HG03575 (cell line): ENCODE measurements around the gene KCNK13.
"Not testable (repeated sequence)": the region's sequence is repeated elsewhere in the genome, so short reads cannot be mapped to it uniquely, and the experiment has no call there.

Experiments used
- ATAC-seq: cut with Tn5 transposase; IDR thresholded peaks from one replicate; pipeline ENCODE4 v1.9.1; 2021; ENCODE audit not compliant: unreplicated experiment, insufficient number of reproducible peaks, low FRiP score; ENCODE audit errors: extremely low read depth

Gene KCNK13

DNA sequence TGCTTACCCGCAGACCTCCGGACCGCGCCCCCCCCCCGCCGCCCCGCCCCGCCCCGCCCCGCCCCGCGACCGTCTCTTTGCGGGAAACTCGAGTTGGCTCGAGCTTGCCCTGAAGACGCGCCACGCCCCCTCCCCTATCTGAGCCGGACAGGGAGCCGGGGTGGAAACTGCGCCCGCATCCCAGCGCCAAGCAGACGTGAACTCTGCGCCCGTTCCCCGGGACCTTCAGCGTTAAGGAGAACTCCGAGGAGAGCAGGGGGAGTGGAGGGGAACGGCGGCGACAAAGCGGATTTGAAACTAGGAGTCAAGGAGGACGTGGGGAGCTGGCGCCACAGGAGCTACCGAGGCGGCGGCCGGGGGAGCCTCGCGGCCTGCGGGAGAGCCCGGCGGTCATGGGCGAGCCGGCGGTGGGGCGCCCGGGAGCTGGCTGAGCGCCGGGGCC, at the start of gene KCNK13:
Gene KCNK13 (plus strand): TSS at position 310 of the 442 bp plus-strand sequence. CDS start 212 bp downstream, outside the sequence.
- no peak for ATAC-seq

DNA sequence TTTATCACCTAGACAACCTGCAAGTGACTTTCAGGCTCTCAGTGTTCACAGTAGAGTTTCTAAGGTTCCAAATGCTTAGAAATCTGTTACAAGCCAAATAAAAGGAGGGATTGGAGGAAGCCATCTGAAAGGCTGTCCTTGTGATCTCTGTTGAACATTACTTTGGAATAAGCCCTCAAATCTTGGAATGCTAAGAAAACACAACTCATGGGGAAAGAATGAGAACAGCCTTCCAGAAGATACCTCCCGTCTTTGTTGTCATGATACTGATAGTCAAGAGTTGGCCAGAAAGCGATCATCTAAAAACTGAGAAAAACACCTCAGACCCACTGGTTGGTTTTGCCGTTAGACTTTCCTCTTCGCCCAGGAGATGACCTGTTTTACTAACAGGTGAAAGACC, 44.4 kb upstream of the KCNK13 start:
- ATAC-seq, result no peak

DNA sequence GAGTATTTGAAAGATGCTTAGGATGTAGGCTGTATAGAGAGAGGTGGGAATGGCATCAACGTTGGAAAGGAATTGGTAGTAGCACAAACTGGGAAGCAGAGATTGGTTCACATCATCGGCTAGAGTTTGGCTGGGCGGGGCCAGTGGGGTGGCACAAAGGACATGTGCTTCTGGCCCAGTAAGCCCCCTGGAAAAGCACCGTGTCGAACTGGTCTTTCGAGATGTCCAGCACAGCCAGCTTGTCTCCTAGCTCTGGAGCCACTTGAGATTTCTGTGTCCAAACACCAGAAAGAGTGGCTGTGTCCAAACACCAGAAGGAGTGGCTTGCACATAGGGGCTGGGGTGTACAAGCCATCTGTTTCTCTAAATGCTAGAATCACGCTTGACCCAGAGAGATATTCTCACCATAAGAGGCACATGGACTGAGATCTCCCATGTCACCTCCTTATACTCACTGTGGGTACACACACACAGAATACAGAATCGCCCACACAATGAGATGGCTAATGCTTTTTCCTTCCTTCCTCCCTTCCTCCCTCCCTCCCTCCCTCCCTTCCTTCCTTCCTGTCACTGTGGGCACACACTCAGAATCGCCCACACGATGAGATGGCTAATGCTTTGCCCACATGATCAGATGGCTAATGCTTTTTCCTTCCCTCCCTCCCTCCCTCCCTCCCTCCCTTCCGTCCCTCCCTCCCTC, 41.8 kb upstream of the KCNK13 start:
- ATAC-seq, result no peak

DNA sequence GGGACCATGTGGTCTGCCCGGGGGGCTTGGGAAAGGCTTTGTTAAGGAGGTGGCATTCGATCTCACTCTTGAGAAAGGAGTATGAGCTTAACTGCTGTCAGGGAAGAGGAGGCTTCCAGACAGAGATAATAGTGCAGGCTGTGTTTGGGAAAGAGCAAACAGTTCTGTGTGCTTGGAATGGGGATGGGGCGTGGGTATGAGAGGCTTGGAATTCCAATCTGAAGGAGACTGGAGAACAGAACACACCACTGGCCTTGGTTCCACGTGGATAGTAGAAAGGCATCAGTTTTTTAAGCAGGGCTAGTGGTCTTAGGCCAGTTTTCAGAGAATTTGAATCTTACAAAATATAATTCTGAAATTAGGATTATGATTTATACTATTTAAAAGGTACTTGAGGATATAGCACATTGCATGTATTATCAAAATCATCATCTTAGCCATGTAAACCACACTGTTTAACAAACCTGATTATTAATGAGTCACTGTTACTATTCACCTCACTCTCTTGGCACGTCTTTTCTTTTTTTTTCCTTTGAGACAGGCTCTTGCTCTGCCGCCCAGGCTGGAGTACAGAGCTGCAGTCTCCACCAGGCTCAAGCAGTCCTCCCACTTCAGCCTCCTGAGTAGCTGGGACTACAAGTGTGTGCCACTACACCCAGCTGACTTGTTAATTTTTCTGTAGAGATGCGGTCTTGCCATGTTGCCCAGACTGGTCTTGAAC, 38.5 kb upstream of the KCNK13 start:
- no peak for ATAC-seq

DNA sequence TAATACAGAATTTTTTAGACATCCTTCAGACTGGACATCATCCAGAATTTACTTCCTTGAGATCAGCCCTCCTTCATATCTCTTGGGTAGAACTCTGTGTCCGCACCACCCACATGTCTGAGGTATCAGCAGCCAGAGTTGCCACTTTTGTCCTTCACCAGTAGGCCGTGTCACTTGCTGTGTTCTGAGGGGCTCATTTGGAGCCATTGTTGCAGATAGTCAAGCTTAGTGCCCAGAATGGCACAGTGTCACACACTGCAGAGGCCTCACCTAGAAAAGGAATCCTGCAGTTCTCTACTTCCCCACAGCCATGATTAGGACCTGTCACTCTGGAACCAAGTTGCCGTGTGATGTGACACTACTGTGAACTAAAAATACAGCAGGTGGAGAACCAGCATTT, 36.9 kb upstream of the KCNK13 start:
- no peak for ATAC-seq

DNA sequence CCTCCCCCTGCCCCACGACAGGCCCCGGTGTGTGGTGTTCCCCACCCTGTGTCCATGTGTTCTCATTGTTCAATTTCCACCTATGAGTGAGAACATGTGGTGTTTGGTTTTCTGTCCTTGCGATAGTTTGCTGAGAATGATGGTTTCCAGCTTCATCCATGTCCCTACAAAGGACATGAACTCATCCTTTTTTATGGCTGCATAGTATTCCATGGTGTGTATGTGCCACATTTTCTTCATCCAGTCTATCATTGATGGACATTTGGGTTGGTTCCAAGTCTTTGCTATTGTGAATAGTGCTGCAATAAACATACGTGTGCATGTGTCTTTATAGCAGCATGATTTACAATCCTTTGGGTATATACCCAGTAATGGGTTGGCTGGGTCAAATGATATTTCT, 35.2 kb upstream of the KCNK13 start:
- not testable (repeated sequence) for ATAC-seq

DNA sequence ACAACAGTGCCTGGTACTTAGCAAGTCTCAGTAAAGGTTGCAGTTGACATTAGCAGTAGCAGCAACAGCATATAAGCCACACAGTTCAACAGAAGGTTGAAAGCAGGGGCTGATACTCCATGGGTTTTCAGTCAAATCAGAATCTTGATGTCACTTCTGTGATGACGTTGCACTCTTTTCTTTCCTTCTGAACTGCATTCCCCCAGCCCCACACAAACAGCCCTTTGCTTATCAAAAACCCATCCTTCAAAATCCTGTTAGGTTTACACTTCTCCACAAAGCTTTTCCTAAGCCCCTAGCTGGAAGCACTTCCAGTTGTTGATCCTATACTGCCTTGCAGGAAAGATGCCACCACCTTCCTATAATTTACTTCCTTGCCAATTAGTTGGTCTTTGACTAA, 34.0 kb upstream of the KCNK13 start:
- no peak for ATAC-seq

DNA sequence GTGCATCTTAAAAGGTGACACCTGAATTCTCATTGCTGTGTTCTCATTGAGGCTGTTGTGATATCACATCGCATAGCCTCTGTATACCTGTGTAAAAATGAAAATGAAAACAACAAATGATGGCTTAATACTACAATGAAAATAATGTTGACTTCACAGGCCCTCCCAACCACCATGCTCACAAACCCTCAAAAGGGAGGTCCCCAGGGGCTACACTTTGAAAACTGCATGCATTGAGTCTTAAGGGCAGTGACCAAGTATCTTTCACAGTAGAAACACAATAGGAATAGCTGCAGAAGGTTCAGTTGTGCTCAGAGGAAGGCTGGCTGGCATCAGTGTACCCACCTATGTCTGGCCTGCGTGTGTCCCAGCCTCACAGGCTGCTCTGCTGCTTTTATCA, 27.6 kb upstream of the KCNK13 start:
- no peak for ATAC-seq

DNA sequence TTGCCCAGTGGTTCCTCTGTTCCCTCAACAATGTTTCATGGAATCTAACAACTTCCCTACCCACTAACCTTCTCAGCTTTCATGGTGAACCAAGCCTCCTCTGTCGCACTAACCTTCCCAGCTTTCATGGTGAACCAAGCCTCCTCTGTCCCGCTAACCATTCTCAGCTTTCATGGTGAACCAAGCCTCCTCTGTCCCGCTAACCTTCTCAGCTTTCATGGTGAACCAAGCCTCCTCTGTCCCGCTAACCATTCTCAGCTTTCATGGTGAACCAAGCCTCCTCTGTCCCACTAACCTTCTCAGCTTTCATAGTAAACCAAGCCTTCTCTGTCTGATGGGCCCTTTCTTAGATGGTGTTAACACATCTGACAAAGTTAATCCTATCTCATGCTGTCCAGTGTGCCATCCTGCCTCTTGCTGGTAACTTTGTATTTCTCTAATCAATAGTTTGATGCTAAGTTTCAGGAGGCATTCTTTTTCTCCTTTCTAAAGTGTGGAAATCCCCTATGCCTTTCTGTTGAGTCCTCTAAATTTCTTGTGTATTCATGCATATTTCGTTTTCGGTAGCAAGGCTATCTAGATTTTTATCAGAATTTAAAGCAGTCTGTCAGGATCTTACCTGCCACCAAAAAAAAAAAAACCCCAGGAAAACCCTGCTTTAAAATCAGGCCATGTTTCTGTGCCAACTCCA, 26.8 kb upstream of the KCNK13 start:
- ATAC-seq, result no peak

DNA sequence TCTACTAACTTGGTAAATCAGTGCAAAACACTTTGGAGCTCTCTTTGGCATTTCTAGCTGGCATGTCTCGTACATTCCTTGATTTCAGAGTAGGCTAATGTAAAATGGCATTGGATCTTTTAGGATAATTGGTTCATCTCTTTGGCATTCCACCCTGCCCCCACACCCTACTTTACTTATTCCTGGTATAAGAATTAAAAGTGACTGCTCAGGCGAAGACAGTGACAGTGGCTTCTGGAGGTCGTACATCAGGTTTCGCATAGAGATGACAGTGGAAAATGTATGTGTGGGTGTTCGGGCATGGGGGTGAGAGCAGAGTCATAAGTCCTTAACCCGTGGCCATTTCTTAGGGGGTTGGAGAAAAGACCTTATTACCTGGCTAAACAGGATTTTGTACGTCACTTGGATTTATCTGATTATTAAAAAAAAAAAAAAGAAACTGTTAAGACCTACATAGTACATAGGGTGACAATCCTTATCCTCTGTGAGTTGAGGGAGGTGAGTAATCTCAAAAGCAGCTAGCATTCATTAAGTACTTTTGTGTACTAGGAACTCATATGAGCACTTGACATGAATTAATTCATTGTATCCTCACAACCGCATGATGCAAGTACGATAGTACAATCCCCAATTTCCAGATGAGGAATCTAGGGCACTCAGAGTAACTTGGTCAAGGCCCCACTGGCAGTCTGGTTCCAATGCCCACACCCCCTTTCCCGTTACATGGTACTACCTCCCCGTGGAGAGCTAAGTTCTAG, 22.4 kb upstream of the KCNK13 start:
- no peak for ATAC-seq

DNA sequence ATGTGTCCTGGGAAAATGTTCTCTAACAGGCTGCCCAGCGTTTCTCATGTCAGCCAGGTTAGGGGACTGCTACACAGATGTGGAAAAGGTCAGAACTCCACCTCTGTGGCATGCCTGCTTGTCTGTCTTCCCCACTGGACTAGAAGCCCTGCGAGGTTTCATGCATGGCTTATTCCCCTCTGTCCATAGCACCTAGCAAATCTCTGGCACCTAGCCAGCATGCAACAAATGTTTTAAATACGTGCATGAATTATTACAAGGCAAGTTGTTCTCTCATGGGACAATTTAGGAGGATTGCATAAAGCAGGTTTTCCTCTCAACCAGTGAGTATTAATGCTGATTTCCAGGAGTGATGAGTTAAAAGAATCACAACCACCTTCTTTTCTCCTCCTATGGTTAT, 21.4 kb upstream of the KCNK13 start:
- no peak for ATAC-seq

DNA sequence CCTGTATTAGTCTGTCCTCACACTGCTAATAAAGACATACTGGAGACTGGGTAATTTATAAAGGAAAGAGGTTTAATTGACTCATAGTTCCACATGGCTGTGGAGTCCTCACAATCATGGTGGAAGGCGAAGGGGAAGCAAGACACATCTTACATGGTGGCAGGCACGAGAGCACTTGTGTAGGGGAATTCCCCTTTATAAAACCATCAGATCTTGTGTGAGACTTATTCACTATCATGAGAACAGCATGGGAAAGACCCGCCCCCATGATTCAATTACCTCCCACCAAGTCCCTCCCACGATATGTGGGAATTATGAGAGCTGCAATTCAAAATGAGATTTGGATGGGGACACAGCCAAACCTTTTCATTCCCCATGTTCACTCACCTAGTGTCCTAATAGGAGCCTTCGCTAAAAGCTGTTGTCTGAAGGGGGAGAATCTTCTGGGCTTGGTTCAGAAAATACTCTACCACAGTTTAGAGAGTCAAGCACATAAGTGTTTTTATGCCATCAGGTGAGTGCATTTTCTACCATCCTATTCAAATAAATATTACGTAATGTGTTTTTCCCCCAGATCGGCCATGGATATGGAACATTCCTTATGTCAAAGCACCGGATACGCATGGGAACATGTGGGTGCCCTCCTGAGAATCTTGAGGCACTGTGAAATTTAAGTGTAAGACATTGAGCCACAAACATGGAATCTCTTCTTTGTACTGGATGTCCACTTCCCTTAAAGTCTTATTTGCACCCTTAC, 19.1 kb upstream of the KCNK13 start:
- ATAC-seq, result no peak

DNA sequence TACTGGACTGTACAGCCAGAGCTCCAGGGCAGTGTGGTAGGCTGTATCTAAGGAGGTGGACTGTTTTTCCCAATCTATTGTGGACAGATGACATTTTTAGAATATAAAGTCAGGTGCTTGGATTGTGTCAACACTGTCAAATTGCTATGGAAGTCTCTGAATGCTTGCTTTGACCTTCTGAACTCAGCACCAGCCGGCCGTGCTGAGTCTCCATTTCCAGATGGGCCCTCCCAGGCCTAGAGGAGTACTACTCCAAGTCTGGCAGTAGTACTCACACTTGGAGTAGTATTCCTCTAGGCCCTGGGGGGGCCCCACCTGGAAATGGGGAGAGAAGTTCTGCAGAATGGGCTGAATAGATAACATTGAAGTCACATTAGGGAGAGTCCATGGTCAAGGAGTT, 16.2 kb upstream of the KCNK13 start:
- ATAC-seq, result no peak

DNA sequence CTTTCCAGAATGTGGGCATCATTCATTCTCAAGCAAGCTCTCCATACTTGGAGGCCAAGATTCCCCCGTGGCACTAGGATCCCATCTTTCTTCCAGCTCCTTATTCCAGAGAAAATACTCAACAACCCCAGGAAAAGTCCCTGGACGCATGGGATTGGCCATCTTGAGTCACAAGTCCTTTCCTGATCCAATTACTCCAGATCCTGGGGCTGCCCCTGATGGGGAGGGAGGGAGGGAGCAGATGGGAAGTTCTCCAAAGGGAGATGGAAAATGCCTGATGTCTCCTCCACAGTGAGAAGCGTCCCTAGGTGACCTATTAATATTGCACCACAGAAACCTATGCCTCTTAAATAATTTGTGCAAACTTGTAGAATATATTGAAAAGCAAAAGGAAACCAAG, 12.4 kb upstream of the KCNK13 start:
- ATAC-seq, result no peak

DNA sequence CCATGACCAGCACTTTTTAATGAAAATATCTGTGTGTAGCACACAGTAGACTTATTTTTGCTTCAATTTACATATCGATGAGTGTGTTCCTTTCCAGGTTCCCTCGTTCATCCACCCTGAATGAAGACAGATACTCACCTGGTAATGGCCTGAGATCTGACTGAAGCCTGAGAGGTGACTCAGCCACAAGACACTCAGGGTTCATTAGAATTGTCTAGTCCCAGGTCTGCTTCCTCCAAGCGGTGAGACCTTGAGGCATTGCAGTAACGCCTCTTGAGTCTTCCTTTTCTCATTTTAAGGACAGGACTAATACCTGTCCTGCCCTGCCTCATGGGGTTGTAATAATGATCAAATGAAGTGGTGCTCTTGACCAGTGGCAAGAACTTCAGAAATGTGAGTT, 11.5 kb upstream of the KCNK13 start:
- no peak for ATAC-seq

DNA sequence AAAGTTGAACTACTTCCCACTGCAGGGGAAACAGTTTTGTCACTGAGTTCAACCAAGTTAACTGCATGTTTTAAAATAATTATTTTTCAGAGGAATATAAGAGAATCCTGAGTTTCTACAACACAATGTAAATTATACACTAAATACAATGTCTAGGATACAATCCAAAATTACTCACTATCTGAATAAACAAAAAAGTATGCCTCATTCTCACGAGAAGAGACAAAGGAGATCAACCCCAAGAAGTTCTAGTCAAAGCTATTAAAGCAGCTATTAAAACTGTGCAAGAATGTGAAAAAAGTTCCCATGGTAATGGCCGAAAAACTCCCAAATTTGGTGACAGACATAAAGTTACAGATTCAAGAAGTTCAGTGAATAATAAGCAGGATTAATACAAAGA, 8.8 kb upstream of the KCNK13 start:
- no peak for ATAC-seq

DNA sequence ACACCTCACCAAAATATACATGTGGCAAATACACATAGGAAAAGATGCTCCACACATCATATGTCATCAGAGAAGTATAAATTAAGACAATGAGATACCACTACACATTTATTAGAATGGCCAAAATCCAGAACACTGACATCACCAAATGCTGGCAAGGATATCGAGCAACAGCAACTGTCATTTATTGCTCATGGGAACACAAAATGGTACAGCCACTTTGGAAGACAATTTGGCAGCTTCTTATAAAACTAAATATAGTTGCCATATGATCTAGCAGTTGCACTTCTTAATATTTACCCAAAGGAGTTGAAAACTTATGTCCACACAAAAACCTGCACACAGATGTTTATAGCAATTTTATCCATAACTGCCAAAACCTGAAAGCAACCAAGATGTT, 7.0 kb upstream of the KCNK13 start:
- ATAC-seq, result no peak

DNA sequence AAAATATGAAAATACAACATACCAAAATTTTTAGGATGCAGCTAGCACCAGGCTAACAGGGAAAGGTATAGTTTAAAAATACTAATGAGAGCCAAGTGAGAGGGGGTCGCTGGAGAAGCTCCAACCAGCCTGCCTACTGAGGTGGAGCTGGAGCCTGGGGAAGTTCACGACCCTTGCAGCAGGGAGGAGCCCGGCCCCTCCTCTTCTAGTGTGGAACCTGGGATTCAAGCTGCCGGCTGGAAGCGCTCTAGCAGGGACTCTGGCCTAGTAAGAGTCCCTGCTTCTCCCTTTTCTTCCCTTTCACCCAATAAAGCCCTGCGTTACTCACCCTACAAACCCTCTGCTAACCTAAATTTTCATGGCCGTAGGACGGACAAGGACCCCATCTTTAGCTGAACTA, 5.0 kb upstream of the KCNK13 start:
- no peak for ATAC-seq
